ENCODE measurements around the gene DIO2.

Gene DIO2

GRCh38 chr14:80211153-80212022, at the start of gene DIO2:
DIO2 (minus strand) TSS chr14:80211504; CDS start chr14:80211472, 32 bp downstream.
- no peak for DNase-seq

- DNase-seq = no peak
These were observed 49.3 kb upstream of the DIO2 start for GRCh38 chr14:80260645-80261044.

- no peak for DNase-seq
These were observed 28.3 kb upstream of the DIO2 start for GRCh38 chr14:80239631-80240030.

- DNase-seq = no peak
These were observed 25.8 kb upstream of the DIO2 start for GRCh38 chr14:80237143-80237542.

- DNase-seq = no peak
These were observed 22.3 kb upstream of the DIO2 start for GRCh38 chr14:80233470-80234089.

GRCh38 chr14:80231702-80232101, 20.4 kb upstream of the DIO2 start:
- DNase-seq = no peak

GRCh38 chr14:80223696-80224465, 12.6 kb upstream of the DIO2 start:
- no peak for DNase-seq

- DNase-seq = no peak
These were observed 5.5 kb upstream of the DIO2 start for GRCh38 chr14:80216818-80217217.

GRCh38 chr14:80215756-80216581, 4.7 kb upstream of the DIO2 start:
- peak; percentile 1 for DNase-seq

GRCh38 chr14:80215081-80215480, 3.8 kb upstream of the DIO2 start:
- DNase-seq = no peak

GRCh38 chr14:80213602-80214001, 2.3 kb upstream of the DIO2 start:
- peak; percentile 0 for DNase-seq

GRCh38 chr14:80212023-80212397, 706 bp upstream of the DIO2 start:
- DNase-seq = no peak

- no peak for DNase-seq
These were observed 2.8 kb downstream of the DIO2 start for GRCh38 chr14:80208461-80208860.

GRCh38 chr14:80206351-80207080, 4.8 kb downstream of the DIO2 start:
- DNase-seq = no peak

- DNase-seq = peak; percentile 6
These were observed 8.3 kb downstream of the DIO2 start for GRCh38 chr14:80202888-80203562.

- no peak for DNase-seq
These were observed 11.2 kb downstream of the DIO2 start for GRCh38 chr14:80200093-80200492.

GRCh38 chr14:80188571-80188970, 22.7 kb downstream of the DIO2 start:
- no peak for DNase-seq

GRCh38 chr14:80186301-80186800, 25.0 kb downstream of the DIO2 start:
- no peak for DNase-seq

GRCh38 chr14:80176893-80177292, 34.4 kb downstream of the DIO2 start:
- no peak for DNase-seq

- DNase-seq = no peak
These were observed 38.8 kb downstream of the DIO2 start for GRCh38 chr14:80172375-80173051.
